HepG2 (cell line): ENCODE measurements around the gene SP3. TPM values are rescaled to one million over a fixed set of nuclear protein-coding genes. Genes with fewer than 3 reads are reported as not detected.

ENCODE experiments used
- ATAC-seq: fragments of 200-7000 bp; cut with Tn5 transposase; 3 replicates; pipeline ENCODE4 v1.9.1; 2020; ENCODE audit warnings: mild to moderate bottlenecking, moderate library complexity
- BruUV-seq: library from RNA; stranded (reverse); fragments of 400-500 nt; replicated peaks from 2 replicates; lab custom pipeline; 2021; lab: Mats Ljungman, UMichigan
- CTCF ChIA-PET: fragments of 300-600 bp; formaldehyde crosslinking; extraction: SDS; loops from one replicate; lab custom pipeline; 2021; ENCODE audit warnings: low total read pairs, inconsistent platforms, low intra/inter-chr PET ratio; lab: Yijun Ruan, JAX
- POLR2A ChIA-PET: fragments of 350-600 bp; sonication (Branson Sonifier 250); formaldehyde crosslinking; loops from one replicate; lab custom pipeline; 2020; ENCODE audit warnings: antibody characterized with exemption, inconsistent platforms; lab: Yijun Ruan, JAX
- DNase-seq: peaks from one replicate; pipeline ENCODE4 v3.0.0-alpha.2; 2015; ENCODE audit warnings: low spot score
- FAIRE-seq: peaks from 3 replicates; lab custom pipeline; 2011; peaks lifted over from hg19 to GRCh38; lab: Jason Lieb, UNC
- H2AFZ ChIP-seq: one replicate; pipeline ENCODE4 v1.6.1; 2011; ENCODE audit warnings: low read length, inconsistent platforms
- H3K27ac ChIP-seq: fragments of 300-600 bp; 3 replicates; pipeline ENCODE4 v1.8.0; 2011; ENCODE audit warnings: mixed run types, mild to moderate bottlenecking, mixed read lengths, low read length, inconsistent platforms; ENCODE audit not compliant: insufficient read depth; ENCODE audit errors: extremely low read length
- H3K27me3 ChIP-seq, 2 experiments: fragments of 200-600 bp in 1 of 2; 2 replicates in 1 of 2; 3 replicates in 1 of 2; pipeline versions ENCODE4 v1.6.0 to v1.8.0; 2011; ENCODE audit warnings: low read length in 2 of 2, mild to moderate bottlenecking in 2 of 2, moderate library complexity in 2 of 2, inconsistent platforms in 1 of 2; ENCODE audit not compliant: insufficient read depth in 2 of 2, control insufficient read depth in 1 of 2
- H3K36me3 ChIP-seq, 2 experiments: fragments of 200-600 bp in 1 of 2; replicated peaks in 1 of 2; 2 replicates in 1 of 2; 3 replicates in 1 of 2; pipeline versions ENCODE4 v1.5.1 to v1.8.0; 2011; ENCODE audit warnings: low read length in 2 of 2, inconsistent platforms in 1 of 2; ENCODE audit not compliant: insufficient read depth in 2 of 2, control insufficient read depth in 1 of 2
- H3K4me1 ChIP-seq: 2 replicates; pipeline ENCODE4 v1.5.1; 2012; ENCODE audit warnings: low read length, inconsistent platforms; ENCODE audit not compliant: insufficient read depth
- H3K4me2 ChIP-seq: 2 replicates; pipeline ENCODE4 v1.6.0; 2011; ENCODE audit warnings: low read depth, low read length, inconsistent platforms
- H3K4me3 ChIP-seq, 3 experiments: fragments of 200-600 bp in 1 of 3; sonication (generic), shearing (Covaris generic) in 1 of 3; replicated peaks in 1 of 3; 2 replicates each; pipeline ENCODE4 v1.5.1; 2011 to 2016; ENCODE audit warnings: low read length in 3 of 3, inconsistent platforms in 2 of 3, low read depth in 2 of 3, mild to moderate bottlenecking in 2 of 3, control low read depth in 1 of 3, mixed read lengths in 1 of 3; ENCODE audit not compliant: insufficient read depth in 1 of 3
- H3K79me2 ChIP-seq: one replicate; pipeline ENCODE4 v1.6.1; 2011; ENCODE audit warnings: low read length, inconsistent platforms; ENCODE audit not compliant: insufficient read depth
- H3K9ac ChIP-seq: 2 replicates; pipeline ENCODE4 v1.6.0; 2011; ENCODE audit warnings: mild to moderate bottlenecking, low read depth, low read length, inconsistent platforms; ENCODE audit not compliant: insufficient read depth
- H3K9me3 ChIP-seq: 2 replicates; pipeline ENCODE4 v1.5.1; 2012; ENCODE audit warnings: mild to moderate bottlenecking, low read length
- H4K20me1 ChIP-seq: 2 replicates; pipeline ENCODE4 v1.6.0; 2011; ENCODE audit warnings: inconsistent platforms, mild to moderate bottlenecking, low read length, moderate library complexity; ENCODE audit not compliant: insufficient read depth
- CREB1 ChIP-seq, 2 experiments: fragments of 450-650 bp in 1 of 2; IDR thresholded peaks; 2 replicates each; pipeline ENCODE4 v1.6.1; 2016 to 2017; ENCODE audit warnings: control low read depth in 1 of 2, mild to moderate bottlenecking in 1 of 2, missing compliant biosample characterization in 1 of 2, missing genetic modification characterization in 1 of 2
- HOXA9 ChIP-seq: sonication (generic); formaldehyde crosslinking; IDR thresholded peaks from 2 replicates; pipeline ENCODE4 v1.8.1; 2022; ENCODE audit warnings: missing genetic modification reagents, mild to moderate bottlenecking, moderate library complexity, borderline replicate concordance
- KDM1A ChIP-seq: IDR thresholded peaks from 2 replicates; pipeline ENCODE4 v1.6.1; 2016; ENCODE audit warnings: missing compliant biosample characterization
- NFATC3 ChIP-seq: sonication (generic); formaldehyde crosslinking; IDR thresholded peaks from 2 replicates; pipeline ENCODE4 v1.5.1; 2020; ENCODE audit warnings: mild to moderate bottlenecking, missing genetic modification reagents
- ZMYM3 ChIP-seq: sonication (generic); formaldehyde crosslinking; IDR thresholded peaks from 2 replicates; pipeline ENCODE4 v1.5.1; 2020; ENCODE audit warnings: mild to moderate bottlenecking, missing genetic modification reagents
- ZNF674 ChIP-seq: sonication (generic); formaldehyde crosslinking; IDR thresholded peaks from 2 replicates; pipeline ENCODE4 v1.5.0; 2020; ENCODE audit warnings: low read depth, mild to moderate bottlenecking, missing genetic modification reagents
- whole genome bisulfite sequencing: methylation state at CpG from one replicate; pipeline ENCODE4 v1.1.6; 2017; ENCODE audit warnings: low lambda C conversion rate; 5-methylcytosine and 5-hydroxymethylcytosine counted together
- in situ Hi-C: cut with HindIII; loops from 2 replicates; pipeline ENCODE4 v1.10.0; 2017; ENCODE audit warnings: low pct_unique_long_range_greater_than_20kb; ENCODE audit not compliant: extremely low pct_ligation_motif_present
- intact Hi-C: fragments of 100-400 bp; cut with micrococcal nuclease; formaldehyde crosslinking; loops from one replicate; pipeline ENCODE4 v1.10.0; 2022; ENCODE audit not compliant: unreplicated experiment
- polyA plus RNA-seq, 8 experiments: library from polyadenylated mRNA; depleted of rRNA in 3 of 8; stranded (reverse) in 7 of 8; unstranded in 1 of 8; fragments of >200 nt; fragmentation: Illumina TruSeq in 4 of 8; extraction: Trizol in 4 of 8; gene quantifications; 2 replicates each; pipeline versions ENCODE4 v1.2.1 to v1.2.3, GENCODE V29; 2011 to 2016; ENCODE audit warnings: low read depth in 4 of 8, missing spikeins in 1 of 8, mixed read lengths in 1 of 8; ENCODE audit not compliant: insufficient read depth in 1 of 8
- total RNA-seq, 5 experiments: library from RNA; depleted of rRNA; stranded (reverse); fragments of >200 nt; fragmentation: Illumina TruSeq; extraction: Trizol; gene quantifications; 2 replicates each; pipeline ENCODE4 v1.2.3, GENCODE V29; 2016; ENCODE audit warnings: low read depth in 1 of 5
- TF ChIP-seq, protein P1 (sequence below): sonication (generic); formaldehyde crosslinking; IDR thresholded peaks from 2 replicates; pipeline ENCODE4 v1.8.0; 2022; ENCODE audit warnings: low read depth, missing genetic modification reagents
- TF ChIP-seq, protein P2 (sequence below): sonication (generic); formaldehyde crosslinking; IDR thresholded peaks from 2 replicates; pipeline ENCODE4 v1.4.0; 2020; ENCODE audit warnings: mild to moderate bottlenecking, missing genetic modification reagents
- TF ChIP-seq, protein P3 (sequence below): sonication (generic); formaldehyde crosslinking; IDR thresholded peaks from 2 replicates; pipeline ENCODE4 v1.5.0; 2020; ENCODE audit warnings: mild to moderate bottlenecking, missing genetic modification reagents

The SP3 gene
- total and polyA plus RNA-seq, 2 of the 13 experiments (the other 11 are each of a cell fraction or from before 2014, with no cell fraction given): 57.3 to 132 TPM

DNA sequence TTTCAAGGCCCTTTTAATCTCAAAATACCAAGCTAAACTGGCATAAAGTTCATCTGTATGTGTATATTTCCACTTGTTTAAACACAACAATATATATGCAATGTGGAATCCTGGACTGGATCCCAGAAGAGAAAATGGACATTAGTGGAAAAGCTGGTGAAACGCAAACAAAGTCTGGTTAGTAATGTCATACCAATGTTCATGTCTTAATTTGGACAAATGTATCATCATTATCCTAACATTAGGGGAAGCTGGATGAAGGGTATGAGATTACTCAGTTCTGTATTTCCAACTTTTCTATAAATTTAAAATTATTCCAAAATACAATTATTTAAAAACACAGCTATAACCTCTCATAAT, 3.8 kb downstream of the SP3 start (continued):
- TF ChIP-seq, protein P1, sequence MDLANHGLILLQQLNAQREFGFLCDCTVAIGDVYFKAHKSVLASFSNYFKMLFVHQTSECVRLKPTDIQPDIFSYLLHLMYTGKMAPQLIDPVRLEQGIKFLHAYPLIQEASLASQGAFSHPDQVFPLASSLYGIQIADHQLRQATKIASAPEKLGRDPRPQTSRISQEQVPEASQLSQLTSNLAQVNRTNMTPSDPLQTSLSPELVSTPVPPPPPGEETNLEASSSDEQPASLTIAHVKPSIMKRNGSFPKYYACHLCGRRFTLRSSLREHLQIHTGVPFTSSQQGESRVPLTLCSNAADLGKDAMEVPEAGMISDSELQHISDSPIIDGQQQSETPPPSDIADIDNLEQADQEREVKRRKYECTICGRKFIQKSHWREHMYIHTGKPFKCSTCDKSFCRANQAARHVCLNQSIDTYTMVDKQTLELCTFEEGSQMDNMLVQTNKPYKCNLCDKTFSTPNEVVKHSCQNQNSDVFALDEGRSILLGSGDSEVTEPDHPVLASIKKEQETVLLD (CRISPR knock-in tag): no peak
- TF ChIP-seq, protein P2, sequence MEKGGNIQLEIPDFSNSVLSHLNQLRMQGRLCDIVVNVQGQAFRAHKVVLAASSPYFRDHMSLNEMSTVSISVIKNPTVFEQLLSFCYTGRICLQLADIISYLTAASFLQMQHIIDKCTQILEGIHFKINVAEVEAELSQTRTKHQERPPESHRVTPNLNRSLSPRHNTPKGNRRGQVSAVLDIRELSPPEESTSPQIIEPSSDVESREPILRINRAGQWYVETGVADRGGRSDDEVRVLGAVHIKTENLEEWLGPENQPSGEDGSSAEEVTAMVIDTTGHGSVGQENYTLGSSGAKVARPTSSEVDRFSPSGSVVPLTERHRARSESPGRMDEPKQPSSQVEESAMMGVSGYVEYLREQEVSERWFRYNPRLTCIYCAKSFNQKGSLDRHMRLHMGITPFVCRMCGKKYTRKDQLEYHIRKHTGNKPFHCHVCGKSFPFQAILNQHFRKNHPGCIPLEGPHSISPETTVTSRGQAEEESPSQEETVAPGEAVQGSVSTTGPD (CRISPR knock-in tag): 0 out of 2 replicates have a peak, but pooled peaks have one; percentile 12
- TF ChIP-seq NFATC3 (no peak), CREB1 (IDR thresholded peaks at IDR 0.05) (no peak), CREB1 (CRISPR knock-in tag; IDR thresholded peaks at IDR 0.05) (peak; percentile 27; the same call in 1 of the 2 replicates), ZNF674 (CRISPR knock-in tag) (no peak)

DNA sequence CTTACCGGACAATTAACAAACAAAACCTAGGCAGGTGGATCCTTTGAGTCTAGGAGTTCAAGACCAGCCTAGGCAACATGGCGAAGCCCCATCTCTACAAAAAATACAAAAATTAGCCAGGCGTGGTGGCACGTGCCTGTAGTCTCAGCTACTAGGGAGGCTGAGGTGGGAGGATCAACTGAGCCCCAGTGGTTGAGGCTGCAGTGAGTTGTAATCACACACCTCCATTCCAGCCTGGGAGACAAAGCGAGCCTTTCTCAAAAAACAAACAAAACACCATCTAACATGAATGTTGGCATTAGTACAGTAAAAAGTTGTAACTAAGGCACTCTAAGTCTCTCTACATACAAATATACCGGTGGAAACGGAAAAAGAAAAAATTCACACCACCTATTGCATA, 5.3 kb downstream of the SP3 start:
- FAIRE-seq (no peak), DNase-seq (no peak), ATAC-seq (no peak)
- Histone ChIP-seq H2AFZ (no peak overlapping the region), H3K4me2 (peak overlapping the region; percentile 50), H4K20me1 (peaks cover 64% of the 10 kb centered on the region), H3K27ac (no peak overlapping the region), H3K9me3 (no peaks in the 10 kb centered on the region), H3K27me3 (no peaks in the 10 kb centered on the region; a peak in 1 of 5 replicates), H3K4me3 (no peak overlapping the region), H3K36me3 (peaks cover 7 to 27% of the 10 kb centered on the region in 2 experiments), H3K4me1 (peaks cover 56% of the 10 kb centered on the region), H3K79me2 (peaks cover 85% of the 10 kb centered on the region), H3K9ac (no peak overlapping the region)
- in situ Hi-C loops (no loop called here), intact Hi-C loops (loop anchor here (5.0 kb wide), 2 partner anchors 42 to 43 kb away; no protein-coding TSS in a partner anchor)
- TF ChIP-seq KDM1A (0 out of 2 replicates have a peak, but pooled peaks have one; percentile 23), HOXA9 (CRISPR knock-in tag) (no peak), ZMYM3 (CRISPR knock-in tag) (peak; percentile 65; the same call in 1 of the 2 replicates)
- TF ChIP-seq, protein P3, sequence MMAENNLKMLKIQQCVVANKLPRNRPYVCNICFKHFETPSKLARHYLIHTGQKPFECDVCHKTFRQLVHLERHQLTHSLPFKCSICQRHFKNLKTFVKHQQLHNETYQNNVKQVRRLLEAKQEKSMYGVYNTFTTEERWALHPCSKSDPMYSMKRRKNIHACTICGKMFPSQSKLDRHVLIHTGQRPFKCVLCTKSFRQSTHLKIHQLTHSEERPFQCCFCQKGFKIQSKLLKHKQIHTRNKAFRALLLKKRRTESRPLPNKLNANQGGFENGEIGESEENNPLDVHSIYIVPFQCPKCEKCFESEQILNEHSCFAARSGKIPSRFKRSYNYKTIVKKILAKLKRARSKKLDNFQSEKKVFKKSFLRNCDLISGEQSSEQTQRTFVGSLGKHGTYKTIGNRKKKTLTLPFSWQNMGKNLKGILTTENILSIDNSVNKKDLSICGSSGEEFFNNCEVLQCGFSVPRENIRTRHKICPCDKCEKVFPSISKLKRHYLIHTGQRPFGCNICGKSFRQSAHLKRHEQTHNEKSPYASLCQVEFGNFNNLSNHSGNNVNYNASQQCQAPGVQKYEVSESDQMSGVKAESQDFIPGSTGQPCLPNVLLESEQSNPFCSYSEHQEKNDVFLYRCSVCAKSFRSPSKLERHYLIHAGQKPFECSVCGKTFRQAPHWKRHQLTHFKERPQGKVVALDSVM (CRISPR knock-in tag): peak; percentile 97
- ChIA-PET POLR2A (no interaction called here), CTCF (no interaction called here)
- 82% methylated on average over 7 of the region's 7 CpGs for WGBS
- no TSS peak for BruUV-seq
